Spleen (tissue), 11 donors: Measurements from ENCODE around the gene TMIE. TPM values are rescaled to one million over a fixed set of nuclear protein-coding genes. Genes with fewer than 3 reads are reported as not detected.

Experiments
- DNase-seq: peaks from one replicate; pipeline ENCODE4 v3.0.0-alpha.2; 2020
- H3K27ac ChIP-seq, 8 donors: fragments of 200-600 bp; sonication (generic) in 7 of 8; 1 replicate in 4 of 8; 2 replicates in 4 of 8; pipeline versions ENCODE4 v1.5.0 to v1.8.0; 2016 to 2021; ENCODE audit warnings: inconsistent platforms in 4 of 8, mild to moderate bottlenecking in 4 of 8, moderate library complexity in 1 of 8
- H3K27me3 ChIP-seq, 7 donors: fragments of 200-600 bp; sonication (generic) in 6 of 7; replicated peaks in 1 of 7; 1 replicate in 4 of 7; 2 replicates in 3 of 7; pipeline versions ENCODE4 v1.5.0 to v1.8.0; 2016 to 2021; ENCODE audit warnings: inconsistent platforms in 3 of 7, mild to moderate bottlenecking in 1 of 7
- H3K36me3 ChIP-seq, 6 donors: fragments of 200-600 bp; sonication (generic) in 5 of 6; 1 replicate in 4 of 6; 2 replicates in 2 of 6; pipeline versions ENCODE4 v1.5.0 to v1.8.0; 2016 to 2021; ENCODE audit warnings: inconsistent platforms in 2 of 6
- H3K4me1 ChIP-seq, 6 donors: fragments of 200-600 bp; sonication (generic) in 5 of 6; 1 replicate in 3 of 6; 2 replicates in 3 of 6; pipeline versions ENCODE4 v1.5.0 to v1.8.0; 2016 to 2021; ENCODE audit warnings: inconsistent platforms in 3 of 6
- H3K4me3 ChIP-seq, 8 donors: fragments of 200-600 bp; sonication (generic) in 7 of 8; 1 replicate in 4 of 8; 2 replicates in 4 of 8; pipeline versions ENCODE4 v1.5.0 to v1.8.0; 2016 to 2021; ENCODE audit warnings: inconsistent platforms in 4 of 8, mild to moderate bottlenecking in 4 of 8, moderate library complexity in 2 of 8
- H3K9me3 ChIP-seq, 8 donors: fragments of 200-600 bp; sonication (generic) in 7 of 8; 1 replicate in 4 of 8; 2 replicates in 4 of 8; pipeline versions ENCODE4 v1.5.0 to v1.8.0; 2016 to 2021; ENCODE audit warnings: inconsistent platforms in 4 of 8
- POLR2A ChIP-seq, 3 donors: fragments of 450-650 bp; IDR thresholded peaks; one replicate each; pipeline ENCODE4 v1.5.1; 2017; ENCODE audit warnings: antibody characterized with exemption in 3 of 3, mild to moderate bottlenecking in 1 of 3
- POLR2AphosphoS5 ChIP-seq, 3 donors: sonication (generic); formaldehyde crosslinking; IDR thresholded peaks; one replicate each; pipeline ENCODE4 v1.5.1; 2017; ENCODE audit warnings: antibody characterized with exemption in 3 of 3
- WGBS, 5 donors: extraction: QIAGEN DNeasy Blood & Tissue Kit in 3 of 5; methylation state at CpG; one replicate each; pipeline versions ENCODE4 v1.1.5 to v1.1.7; 2013 to 2018; 5-methylcytosine and 5-hydroxymethylcytosine counted together
- intact Hi-C: fragments of 100-400 bp; cut with DNase I; formaldehyde crosslinking; loops from one replicate; pipeline ENCODE4 v1.15.0; 2023; ENCODE audit warnings: low total_unique reads
- polyA plus RNA-seq, 3 donors: library from polyadenylated mRNA; stranded (reverse); fragments of 200-250 nt; gene quantifications; one replicate each; pipeline ENCODE4 v1.2.1, GENCODE V29; 2013
- total RNA-seq, 7 donors: library from RNA; depleted of rRNA in 3 of 7; stranded (reverse); fragments of >200 nt in 3 of 7; fragmentation: NEBNext Ultra II Directional in 4 of 7; extraction: Animal tissue kit (Norgen Biotek cat#: 25700) in 4 of 7; gene quantifications; one replicate each; pipeline versions ENCODE4 v1.1.0 to v1.2.1, GENCODE V29; 2016 to 2021
- TF ChIP-seq, protein P1 (sequence below), 11 experiments: fragments of 200-600 bp in 7 of 11; fragments of 450-650 bp in 4 of 11; sonication (generic) in 4 of 11; IDR thresholded peaks in 8 of 11; conservative IDR thresholded peaks in 3 of 11; 1 replicate in 7 of 11; 2 replicates in 4 of 11; pipeline versions ENCODE4 v1.4.0 to v1.8.0; 2016 to 2021; ENCODE audit warnings: antibody characterized with exemption in 11 of 11, inconsistent platforms in 4 of 11, mild to moderate bottlenecking in 1 of 11
- donor health status: healthy with polysubstance abuse.
- donor health status: DM: no; HTN: no; CAD: no; lungs with moderate emphysema.
- donor health status: DM: no; HTN: no; CAD: no.
- donor health status: Bipolar disorder and iron deficiency.
- donor health status: healthy.
- donor health status: DM: no; HTN: no; CAD: no.
- donor health status: DM: yes; HTN: yes; CAD: no.

The TMIE gene
- total and polyA plus RNA-seq, 10 donors, result 0.23 to 1.6 (median 0.67) TPM; not detected in 2

DNA sequence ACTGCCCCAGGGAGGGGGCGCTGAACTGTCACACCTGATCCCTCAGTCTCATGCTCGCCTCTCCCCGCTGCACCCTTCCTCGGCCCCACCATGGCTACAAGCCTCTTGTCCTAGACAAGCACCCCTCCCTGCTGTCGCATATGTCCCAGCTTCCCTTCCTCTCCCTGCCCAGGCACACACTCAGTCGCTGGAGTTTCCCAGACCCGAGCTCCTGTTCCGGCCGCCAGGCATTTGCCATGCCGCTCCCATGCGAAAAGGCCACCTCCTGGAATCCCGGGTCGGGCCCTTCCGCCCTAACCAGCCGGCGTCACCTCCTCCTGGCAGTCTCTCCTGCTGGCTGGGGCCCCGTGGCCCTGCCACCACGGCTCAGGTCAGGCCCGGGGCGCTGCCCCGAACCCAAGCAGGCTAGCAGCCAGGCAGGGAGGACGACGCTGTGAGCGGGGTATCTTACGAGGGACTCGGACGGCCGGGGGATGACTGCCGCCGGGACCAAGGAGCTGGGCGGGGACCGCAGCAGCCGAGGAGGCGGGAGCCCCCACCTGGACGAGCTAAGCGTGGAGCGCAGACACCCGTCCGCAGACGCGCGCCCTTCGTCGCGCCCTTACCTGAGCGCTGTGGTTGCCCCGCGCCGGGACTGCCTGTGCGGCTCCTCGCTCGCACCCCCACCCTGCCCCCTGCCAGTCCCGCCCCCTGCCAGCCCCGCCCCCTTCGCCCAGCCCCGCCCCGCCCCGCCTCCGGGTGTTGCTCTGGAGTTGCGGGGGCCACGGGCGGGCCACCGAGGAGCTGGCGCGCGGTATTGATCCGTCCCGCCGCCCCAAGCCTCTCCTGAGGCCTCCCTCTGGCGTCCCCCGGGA is 7.9 kb upstream of the TMIE start, which contains the start of gene ALS2CL:
ALS2CL (minus strand) TSS at position 642 of the 854 bp plus-strand sequence. CDS start 4,239 bp downstream, outside the sequence.
- Histone ChIP-seq H3K4me3 (peak within 1 kb of the TSS; percentile 60 to 78 (median 64)), H3K27ac (peak within 1 kb of the TSS; percentile 32 to 84 (median 80)), H3K36me3 (peaks cover 0 to 5% (median 0%) of the 10 kb centered on the region in 6 donors), H3K9me3 (no peaks in the 10 kb centered on the region), H3K4me1 (peaks cover 49 to 78% (median 66%) of the 10 kb centered on the region in 6 donors), H3K27me3 (peaks cover 0 to 34% (median 0%) of the 10 kb centered on the region in 7 donors)
- intact Hi-C loops, result no loop called here
- 0 to 3% (median 1%) methylated on average over 12 to 71 of the region's 71 CpGs for WGBS, 5 donors
- DNase-seq, result peak; percentile 92
- TF ChIP-seq, protein P1, sequence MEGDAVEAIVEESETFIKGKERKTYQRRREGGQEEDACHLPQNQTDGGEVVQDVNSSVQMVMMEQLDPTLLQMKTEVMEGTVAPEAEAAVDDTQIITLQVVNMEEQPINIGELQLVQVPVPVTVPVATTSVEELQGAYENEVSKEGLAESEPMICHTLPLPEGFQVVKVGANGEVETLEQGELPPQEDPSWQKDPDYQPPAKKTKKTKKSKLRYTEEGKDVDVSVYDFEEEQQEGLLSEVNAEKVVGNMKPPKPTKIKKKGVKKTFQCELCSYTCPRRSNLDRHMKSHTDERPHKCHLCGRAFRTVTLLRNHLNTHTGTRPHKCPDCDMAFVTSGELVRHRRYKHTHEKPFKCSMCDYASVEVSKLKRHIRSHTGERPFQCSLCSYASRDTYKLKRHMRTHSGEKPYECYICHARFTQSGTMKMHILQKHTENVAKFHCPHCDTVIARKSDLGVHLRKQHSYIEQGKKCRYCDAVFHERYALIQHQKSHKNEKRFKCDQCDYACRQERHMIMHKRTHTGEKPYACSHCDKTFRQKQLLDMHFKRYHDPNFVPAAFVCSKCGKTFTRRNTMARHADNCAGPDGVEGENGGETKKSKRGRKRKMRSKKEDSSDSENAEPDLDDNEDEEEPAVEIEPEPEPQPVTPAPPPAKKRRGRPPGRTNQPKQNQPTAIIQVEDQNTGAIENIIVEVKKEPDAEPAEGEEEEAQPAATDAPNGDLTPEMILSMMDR (IDR thresholded peaks at IDR 0.05 in 8 of 11, conservative IDR thresholded peaks at IDR 0.05 in 3 of 11), result no peak
- TF ChIP-seq POLR2AphosphoS5 (IDR thresholded peaks at IDR 0.05), result peak; percentile 37 to 71 (median 67)

DNA sequence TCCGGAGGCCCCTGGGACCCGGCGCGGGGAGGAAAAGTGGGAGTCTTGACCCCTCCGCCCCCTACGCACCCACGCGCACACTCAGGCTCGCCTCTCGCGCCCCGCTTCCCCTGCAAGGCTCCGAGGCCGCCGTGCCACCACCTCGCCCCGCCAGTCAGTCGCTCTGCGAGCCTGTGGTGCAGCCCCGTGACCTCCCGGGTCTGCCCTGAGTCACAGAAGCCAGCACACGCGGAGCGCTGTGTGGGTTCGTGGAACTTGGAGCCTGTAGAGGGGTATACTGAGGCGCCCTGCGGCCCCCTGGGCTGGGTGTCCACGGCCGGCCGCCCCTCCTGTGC is 7.3 kb upstream of the TMIE start:
- H3K4me1 ChIP-seq, result peaks cover 49 to 78% (median 66%) of the 10 kb centered on the region in 6 donors
- H3K27ac ChIP-seq, result peak overlapping the region; percentile 8 to 84 (median 80)
- H3K36me3 ChIP-seq, result no peaks in the 10 kb centered on the region
- intact Hi-C loops, result no loop called here
- H3K27me3 ChIP-seq, result peaks cover 0 to 34% (median 0%) of the 10 kb centered on the region in 7 donors
- peak overlapping the region; percentile 60 to 78 (median 64) for H3K4me3 ChIP-seq
- peak; percentile 87 for DNase-seq
- WGBS, 5 donors, result 0 to 22% (median 15%) methylated on average over 3 to 30 of the region's 30 CpGs
- H3K9me3 ChIP-seq, result no peaks in the 10 kb centered on the region
- TF ChIP-seq POLR2AphosphoS5 (IDR thresholded peaks at IDR 0.05), result peak in 1 of 3 donors; percentile 55
- no peak for TF ChIP-seq POLR2A (IDR thresholded peaks at IDR 0.05)

DNA sequence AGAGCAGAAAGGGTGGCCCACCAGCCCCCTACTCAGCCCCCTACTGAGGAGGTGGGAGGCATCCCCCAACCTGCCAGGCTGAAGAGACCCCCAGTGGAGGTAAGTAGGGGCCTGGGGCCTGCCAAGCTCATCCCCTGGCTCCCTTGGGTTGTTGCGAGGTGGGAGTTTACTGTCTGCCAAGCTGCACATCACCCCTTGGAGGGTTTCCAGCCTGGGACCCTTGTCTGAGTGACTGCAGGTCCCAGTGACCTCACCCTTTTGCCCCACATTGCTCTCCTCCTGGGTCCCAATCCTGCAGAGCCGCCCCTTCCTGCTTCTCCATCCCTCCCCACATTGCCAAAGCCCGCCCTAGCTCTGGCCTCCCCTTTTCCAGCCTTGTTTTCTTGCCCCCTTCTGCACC is 6.7 kb upstream of the TMIE start:
- no peak for DNase-seq
- TF ChIP-seq POLR2A (IDR thresholded peaks at IDR 0.05) (no peak), POLR2AphosphoS5 (IDR thresholded peaks at IDR 0.05) (no peak)
- TF ChIP-seq, protein P1 (IDR thresholded peaks at IDR 0.05 in 8 of 11, conservative IDR thresholded peaks at IDR 0.05 in 3 of 11), result no peak
- H3K27ac ChIP-seq, result peak overlapping the region in 7 of 8 donors; percentile 70 to 84 (median 80)
- peak overlapping the region in 1 of 8 donors; percentile 78 for H3K4me3 ChIP-seq
- no peaks in the 10 kb centered on the region for H3K9me3 ChIP-seq
- H3K36me3 ChIP-seq, result no peaks in the 10 kb centered on the region
- H3K4me1 ChIP-seq, result peaks cover 50 to 84% (median 70%) of the 10 kb centered on the region in 6 donors
- intact Hi-C loops, result no loop called here
- peaks cover 0 to 34% (median 0%) of the 10 kb centered on the region in 7 donors for H3K27me3 ChIP-seq
- WGBS, 5 donors, result 91 to 100% (median 100%) methylated on average over 2 to 3 of the region's 3 CpGs

DNA sequence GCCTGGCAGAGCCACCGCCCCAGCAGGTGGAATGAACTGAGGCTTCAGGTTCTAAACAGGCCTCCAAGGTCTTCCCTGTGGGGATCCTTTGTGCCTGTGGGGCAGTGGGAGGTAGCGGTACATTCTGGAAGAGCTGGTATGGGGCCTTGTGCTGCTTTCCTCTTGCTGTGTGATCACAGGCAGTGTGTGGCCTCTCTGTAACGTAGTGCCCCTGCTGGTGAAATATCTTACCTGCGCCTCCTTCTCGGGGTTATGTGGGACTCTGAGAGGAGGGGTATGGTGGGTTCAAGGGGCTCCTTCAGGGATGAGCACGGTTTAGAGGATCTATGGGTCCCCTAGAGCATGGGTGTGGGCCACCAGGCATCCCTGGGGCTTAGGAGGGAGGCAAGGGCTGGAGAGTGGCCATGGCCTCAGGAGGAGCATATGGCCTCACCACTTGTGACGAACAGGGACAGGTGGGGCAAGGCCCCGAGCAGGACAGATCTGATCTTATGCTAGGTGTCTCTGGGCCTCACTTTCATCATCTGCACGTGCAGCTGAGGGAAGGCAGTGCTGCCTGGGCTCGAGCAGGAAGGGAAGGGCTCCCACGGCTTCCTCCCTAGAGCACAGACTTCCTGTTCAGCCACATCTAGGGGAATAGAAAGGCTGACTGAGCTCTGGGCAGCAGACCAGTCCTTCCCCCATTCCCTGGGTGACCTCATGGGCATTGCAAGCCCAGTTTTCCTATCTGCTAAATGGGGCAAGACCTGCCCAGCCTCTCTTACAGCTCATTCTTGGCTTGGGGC is 5.8 kb upstream of the TMIE start:
- intact Hi-C loops, result no loop called here
- peaks cover 54 to 85% (median 75%) of the 10 kb centered on the region in 6 donors for H3K4me1 ChIP-seq
- no peak overlapping the region for H3K4me3 ChIP-seq
- 24 to 53% (median 39%) methylated on average over 7 to 11 of the region's 11 CpGs for WGBS, 5 donors
- H3K27me3 ChIP-seq, result peaks cover 0 to 35% (median 0%) of the 10 kb centered on the region in 7 donors
- H3K36me3 ChIP-seq, result no peaks in the 10 kb centered on the region
- TF ChIP-seq, protein P1 (IDR thresholded peaks at IDR 0.05 in 8 of 11, conservative IDR thresholded peaks at IDR 0.05 in 3 of 11), result peak in 5 of 11 experiments; percentile 11 to 32 (median 21)
- TF ChIP-seq POLR2A (IDR thresholded peaks at IDR 0.05), result no peak
- TF ChIP-seq POLR2AphosphoS5 (IDR thresholded peaks at IDR 0.05), result peak; percentile 54 to 86 (median 84)
- H3K9me3 ChIP-seq, result no peaks in the 10 kb centered on the region
- peak overlapping the region; percentile 9 to 84 (median 80) for H3K27ac ChIP-seq
- peak; percentile 88 for DNase-seq
